ENCODE data around the gene ATF6.

DNA sequence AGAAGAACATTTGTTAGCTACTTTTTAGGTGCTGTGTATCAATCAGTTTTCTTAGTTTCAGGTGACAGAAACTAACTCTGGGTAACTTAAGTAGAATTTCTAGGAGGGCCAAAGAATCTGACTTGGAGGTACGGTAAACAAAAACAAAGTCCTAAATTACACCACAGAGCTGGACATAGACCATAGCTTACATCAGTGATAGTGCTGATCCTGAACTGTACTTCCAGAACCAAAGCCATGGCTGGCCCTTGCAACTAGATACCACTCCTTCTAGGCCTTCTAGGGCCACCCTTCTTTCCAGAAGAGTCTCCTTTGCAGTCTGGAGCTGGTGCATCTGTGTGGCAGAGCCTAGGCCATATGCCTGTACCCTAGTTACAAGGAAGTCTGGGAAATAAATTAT is 163.0 kb downstream of the ATF6 start:
- TF ChIP-seq CTCF (IDR thresholded peaks at IDR 0.05; ENCODE audit: low read depth, low read length, missing input control) = no peak
- TF ChIP-seq, protein P1, sequence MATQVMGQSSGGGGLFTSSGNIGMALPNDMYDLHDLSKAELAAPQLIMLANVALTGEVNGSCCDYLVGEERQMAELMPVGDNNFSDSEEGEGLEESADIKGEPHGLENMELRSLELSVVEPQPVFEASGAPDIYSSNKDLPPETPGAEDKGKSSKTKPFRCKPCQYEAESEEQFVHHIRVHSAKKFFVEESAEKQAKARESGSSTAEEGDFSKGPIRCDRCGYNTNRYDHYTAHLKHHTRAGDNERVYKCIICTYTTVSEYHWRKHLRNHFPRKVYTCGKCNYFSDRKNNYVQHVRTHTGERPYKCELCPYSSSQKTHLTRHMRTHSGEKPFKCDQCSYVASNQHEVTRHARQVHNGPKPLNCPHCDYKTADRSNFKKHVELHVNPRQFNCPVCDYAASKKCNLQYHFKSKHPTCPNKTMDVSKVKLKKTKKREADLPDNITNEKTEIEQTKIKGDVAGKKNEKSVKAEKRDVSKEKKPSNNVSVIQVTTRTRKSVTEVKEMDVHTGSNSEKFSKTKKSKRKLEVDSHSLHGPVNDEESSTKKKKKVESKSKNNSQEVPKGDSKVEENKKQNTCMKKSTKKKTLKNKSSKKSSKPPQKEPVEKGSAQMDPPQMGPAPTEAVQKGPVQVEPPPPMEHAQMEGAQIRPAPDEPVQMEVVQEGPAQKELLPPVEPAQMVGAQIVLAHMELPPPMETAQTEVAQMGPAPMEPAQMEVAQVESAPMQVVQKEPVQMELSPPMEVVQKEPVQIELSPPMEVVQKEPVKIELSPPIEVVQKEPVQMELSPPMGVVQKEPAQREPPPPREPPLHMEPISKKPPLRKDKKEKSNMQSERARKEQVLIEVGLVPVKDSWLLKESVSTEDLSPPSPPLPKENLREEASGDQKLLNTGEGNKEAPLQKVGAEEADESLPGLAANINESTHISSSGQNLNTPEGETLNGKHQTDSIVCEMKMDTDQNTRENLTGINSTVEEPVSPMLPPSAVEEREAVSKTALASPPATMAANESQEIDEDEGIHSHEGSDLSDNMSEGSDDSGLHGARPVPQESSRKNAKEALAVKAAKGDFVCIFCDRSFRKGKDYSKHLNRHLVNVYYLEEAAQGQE (IDR thresholded peaks at IDR 0.05) = no peak
- no peak for TF ChIP-seq RAD21 (IDR thresholded peaks at IDR 0.05)
- TF ChIP-seq GABPA (IDR thresholded peaks at IDR 0.05 in 1 of 2, conservative IDR thresholded peaks at IDR 0.05 in 1 of 2) = no peak

All from liver (tissue), 3 donors.